A673 (cell line): ENCODE data around the gene MED19. TPM values are rescaled to one million over a fixed set of nuclear protein-coding genes. Genes with fewer than 3 reads are reported as not detected.

Source experiments
- BruUV-seq: library from RNA; stranded (reverse); fragments of 400-500 nt; replicated peaks from 2 replicates; lab custom pipeline; 2021; lab: Mats Ljungman, UMichigan
- CTCF ChIA-PET: fragments of 300-600 bp; sonication (Branson Sonifier 250); formaldehyde crosslinking; loops from one replicate; lab custom pipeline; 2022; ENCODE audit warnings: antibody characterized with exemption; lab: Charles Lee
- POLR2A ChIA-PET: fragments of 300-600 bp; sonication (Branson Sonifier 250); formaldehyde crosslinking; loops from one replicate; lab custom pipeline; 2022; ENCODE audit warnings: antibody characterized with exemption; ENCODE audit not compliant: low non-redundant PET; lab: Charles Lee
- DNase-seq: peaks from one replicate; pipeline ENCODE4 v3.0.0-alpha.2; 2015; ENCODE audit warnings: low spot score
- H3K27ac ChIP-seq: fragments of 200-600 bp; sonication (generic); 2 replicates; pipeline ENCODE4 v1.5.1; 2016; ENCODE audit warnings: mixed run types, low read depth, mild to moderate bottlenecking, mixed read lengths, antibody characterized with exemption, low read length; ENCODE audit not compliant: poor library complexity, severe bottlenecking
- H3K27me3 ChIP-seq: fragments of 200-600 bp; sonication (generic); replicated peaks from 2 replicates; pipeline ENCODE4 v1.6.1; 2017; ENCODE audit warnings: mixed run types, low read depth, mild to moderate bottlenecking, mixed read lengths, antibody characterized with exemption, low read length; ENCODE audit not compliant: insufficient read depth, poor library complexity
- H3K36me3 ChIP-seq: fragments of 200-600 bp; sonication (generic); 2 replicates; pipeline ENCODE4 v1.6.1; 2016; ENCODE audit warnings: mixed run types, mild to moderate bottlenecking, mixed read lengths, antibody characterized with exemption, low read length; ENCODE audit not compliant: insufficient read depth, poor library complexity, severe bottlenecking
- H3K4me1 ChIP-seq: fragments of 200-600 bp; sonication (generic); 2 replicates; pipeline ENCODE4 v1.6.1; 2017; ENCODE audit warnings: mixed run types, mild to moderate bottlenecking, mixed read lengths, antibody characterized with exemption, low read length; ENCODE audit not compliant: insufficient read depth, poor library complexity, severe bottlenecking
- H3K4me3 ChIP-seq: fragments of 200-600 bp; sonication (generic); 2 replicates; pipeline ENCODE4 v1.5.1; 2016; ENCODE audit warnings: low read depth, mixed run types, mild to moderate bottlenecking, mixed read lengths, low read length; ENCODE audit not compliant: poor library complexity, severe bottlenecking
- H3K9me3 ChIP-seq: fragments of 200-600 bp; sonication (generic); 2 replicates; pipeline ENCODE4 v1.6.1; 2016; ENCODE audit warnings: mixed run types, low read depth, mild to moderate bottlenecking, mixed read lengths, antibody characterized with exemption, low read length; ENCODE audit not compliant: poor library complexity, severe bottlenecking
- EZH2 ChIP-seq: fragments of 200-600 bp; sonication (generic); IDR thresholded peaks from 2 replicates; pipeline ENCODE4 v1.6.1; 2017; ENCODE audit warnings: borderline replicate concordance, low read depth, mild to moderate bottlenecking, mixed read lengths, antibody characterized with exemption, low read length; ENCODE audit not compliant: poor library complexity, severe bottlenecking
- intact Hi-C: fragments of 100-400 bp; cut with micrococcal nuclease; formaldehyde crosslinking; loops from one replicate; pipeline ENCODE4 v1.10.0; 2022; ENCODE audit not compliant: unreplicated experiment
- total RNA-seq: library from RNA; stranded (reverse); gene quantifications from 2 replicates; pipeline ENCODE4 v1.2.3, GENCODE V29; 2021
- TF ChIP-seq, protein P1 (sequence below): fragments of 300-800, 200-600 bp; sonication (generic); conservative IDR thresholded peaks from 2 replicates; pipeline ENCODE4 v1.5.1; 2017; ENCODE audit warnings: low read depth, mild to moderate bottlenecking, antibody characterized with exemption, low read length, moderate library complexity, mixed read lengths

MED19 gene
- total RNA-seq, 1 experiment from 2014 or later = 43.6 TPM

DNA sequence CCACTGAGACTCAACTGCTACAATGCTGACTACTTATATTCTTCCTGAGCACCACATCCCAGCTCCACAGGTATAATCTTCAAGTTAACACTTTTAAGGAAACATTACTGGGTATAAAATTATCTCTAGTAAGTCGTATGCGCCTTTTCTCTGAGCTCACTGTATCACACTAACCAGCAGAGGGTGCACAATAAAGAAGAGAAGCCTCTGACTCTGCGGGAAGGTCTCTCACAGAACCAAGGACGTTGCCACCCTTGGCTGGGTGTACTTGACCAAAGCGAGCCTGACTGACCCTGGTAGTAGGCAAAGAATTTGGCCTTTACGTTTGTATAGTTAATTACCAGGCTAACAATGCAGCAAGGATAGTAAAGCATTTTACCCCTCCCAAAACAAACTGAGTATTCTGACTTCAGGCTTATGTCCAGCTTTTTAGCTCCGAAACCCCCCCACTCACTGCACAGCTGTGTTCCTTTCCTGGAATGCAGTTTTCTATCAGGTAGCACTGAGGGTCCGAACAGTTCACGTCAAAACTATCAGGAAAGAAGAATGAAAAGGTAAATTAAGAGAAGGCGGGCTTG is 39.8 kb upstream of the MED19 start, which contains the start of gene BTBD18:
TSS of gene BTBD18 (minus strand) at position 144 of the 578 bp plus-strand sequence. CDS start 631 bp downstream, outside the sequence.
- CTCF ChIA-PET = interaction anchor here (1.0 to 3.5 kb wide), 4 partner anchors 10 to 49 kb away, joined by 4 to 89 read pairs (median 6); partner anchors contain the start of gene CTNND1
- H3K4me1 ChIP-seq = no peaks in the 10 kb centered on the region
- peak; percentile 76 for DNase-seq

DNA sequence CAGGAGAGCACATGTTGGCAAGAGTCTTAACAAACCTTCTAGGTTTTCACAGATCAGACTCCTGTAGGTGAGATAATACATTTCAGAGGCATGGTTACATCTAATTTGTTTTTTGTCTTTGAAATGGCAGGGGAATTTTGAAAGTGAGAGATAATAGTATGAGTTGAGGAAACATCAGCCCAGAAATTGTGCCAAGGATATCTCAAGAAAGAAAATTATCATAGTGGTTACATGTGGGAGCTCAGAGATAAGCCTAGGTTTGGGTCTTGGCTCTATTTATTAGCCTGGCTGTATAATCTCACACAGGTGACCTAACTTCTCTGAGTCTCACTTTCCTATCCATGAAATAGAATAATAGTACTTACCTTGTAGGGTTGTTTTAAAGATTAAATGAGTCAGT is 39.2 kb upstream of the MED19 start:
- ChIA-PET POLR2A (interaction anchor here (1.0 to 1.4 kb wide), 2 partner anchors 10 to 49 kb away, joined by 3 to 4 read pairs; partner anchors contain the start of gene CTNND1), CTCF (interaction anchor here (1.1 to 3.5 kb wide), 3 partner anchors 10 to 50 kb away, joined by 6 to 89 read pairs (median 6); partner anchors contain the start of gene CTNND1)
- DNase-seq = no peak
- no peak overlapping the region for H3K27ac ChIP-seq
- no peak overlapping the region for H3K4me3 ChIP-seq
- no peak for TF ChIP-seq EZH2
- TF ChIP-seq, protein P1, sequence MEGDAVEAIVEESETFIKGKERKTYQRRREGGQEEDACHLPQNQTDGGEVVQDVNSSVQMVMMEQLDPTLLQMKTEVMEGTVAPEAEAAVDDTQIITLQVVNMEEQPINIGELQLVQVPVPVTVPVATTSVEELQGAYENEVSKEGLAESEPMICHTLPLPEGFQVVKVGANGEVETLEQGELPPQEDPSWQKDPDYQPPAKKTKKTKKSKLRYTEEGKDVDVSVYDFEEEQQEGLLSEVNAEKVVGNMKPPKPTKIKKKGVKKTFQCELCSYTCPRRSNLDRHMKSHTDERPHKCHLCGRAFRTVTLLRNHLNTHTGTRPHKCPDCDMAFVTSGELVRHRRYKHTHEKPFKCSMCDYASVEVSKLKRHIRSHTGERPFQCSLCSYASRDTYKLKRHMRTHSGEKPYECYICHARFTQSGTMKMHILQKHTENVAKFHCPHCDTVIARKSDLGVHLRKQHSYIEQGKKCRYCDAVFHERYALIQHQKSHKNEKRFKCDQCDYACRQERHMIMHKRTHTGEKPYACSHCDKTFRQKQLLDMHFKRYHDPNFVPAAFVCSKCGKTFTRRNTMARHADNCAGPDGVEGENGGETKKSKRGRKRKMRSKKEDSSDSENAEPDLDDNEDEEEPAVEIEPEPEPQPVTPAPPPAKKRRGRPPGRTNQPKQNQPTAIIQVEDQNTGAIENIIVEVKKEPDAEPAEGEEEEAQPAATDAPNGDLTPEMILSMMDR = no peak
- intact Hi-C loops = loop anchor here (1.0 to 10.0 kb wide), 3 partner anchors 49 to 534 kb away; no protein-coding TSS in a partner anchor
- H3K27me3 ChIP-seq = no peaks in the 10 kb centered on the region
- H3K9me3 ChIP-seq = no peaks in the 10 kb centered on the region
- BruUV-seq = no TSS peak
- no peaks in the 10 kb centered on the region for H3K4me1 ChIP-seq
- no peaks in the 10 kb centered on the region for H3K36me3 ChIP-seq

More for the DNA sequence above, 39.8 kb upstream of the MED19 start, which contains the start of gene BTBD18:
- no TSS peak for BruUV-seq
- POLR2A ChIA-PET = interaction anchor here (0.6 to 1.4 kb wide), 3 partner anchors 10 to 49 kb away, joined by 3 to 8 read pairs (median 4); partner anchors contain the start of gene CTNND1
- TF ChIP-seq EZH2 = no peak
- TF ChIP-seq, protein P1 = peak; percentile 75
- H3K27ac ChIP-seq = no peak within 1 kb of the TSS
- no peak within 1 kb of the TSS for H3K4me3 ChIP-seq
- no peaks in the 10 kb centered on the region for H3K36me3 ChIP-seq
- no peaks in the 10 kb centered on the region for H3K27me3 ChIP-seq
- no peaks in the 10 kb centered on the region for H3K9me3 ChIP-seq
- intact Hi-C loops = loop anchor here (1.0 to 10.0 kb wide), 3 partner anchors 49 to 533 kb away; no protein-coding TSS in a partner anchor

DNA sequence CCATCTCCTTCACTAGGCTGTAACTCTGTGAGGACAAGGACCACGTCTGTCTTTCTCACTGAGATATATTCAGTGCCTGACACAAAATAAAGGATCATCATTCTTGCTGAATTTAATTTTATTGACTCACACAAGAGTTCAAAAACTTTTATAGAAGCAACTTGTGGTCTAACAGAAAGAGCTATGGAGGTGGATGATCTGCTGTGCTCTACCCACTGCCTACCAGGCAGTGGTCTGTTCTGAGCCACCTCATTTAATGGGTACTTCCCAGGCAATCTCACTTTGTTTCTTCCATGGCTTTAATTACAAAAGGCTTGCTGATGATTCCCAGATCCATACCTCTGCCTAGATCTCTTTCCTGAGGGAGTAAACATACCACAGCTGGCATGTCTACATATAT is 34.9 kb upstream of the MED19 start:
- POLR2A ChIA-PET = no interaction called here

More for the DNA sequence above, 34.9 kb upstream of the MED19 start:
- BruUV-seq = no TSS peak
- Histone ChIP-seq H3K4me3 (no peak overlapping the region), H3K27ac (no peak overlapping the region), H3K27me3 (no peaks in the 10 kb centered on the region), H3K36me3 (peaks cover 23% of the 10 kb centered on the region), H3K9me3 (no peaks in the 10 kb centered on the region), H3K4me1 (peaks cover 7% of the 10 kb centered on the region)
- TF ChIP-seq, protein P1 = no peak
- TF ChIP-seq EZH2 = no peak
- no peak for DNase-seq
- CTCF ChIA-PET = no interaction called here
- intact Hi-C loops = no loop called here
